ENCODE results near the gene RTN4R.

The RTN4R gene

GRCh38 chr22:20234760-20235388 is 33.2 kb downstream of the RTN4R start:
- Histone ChIP-seq H3K27ac (no peak overlapping the region), H3K36me3 (replicated peaks) (no peaks in the 10 kb centered on the region), H3K27me3 (replicated peaks) (peaks cover 14% of the 10 kb centered on the region), H3K4me3 (ENCODE audit: low read depth, low read length) (no peak overlapping the region)
- in situ Hi-C loops (cut with HindIII; ENCODE audit: low pct_ligation_motif_present, low sequenced_read_pairs) = no loop called here
- DNase-seq = no peak
- no peak for TF ChIP-seq CTCF (IDR thresholded peaks at IDR 0.05; ENCODE audit: low read depth, low read length, missing control alignments)

DNA sequence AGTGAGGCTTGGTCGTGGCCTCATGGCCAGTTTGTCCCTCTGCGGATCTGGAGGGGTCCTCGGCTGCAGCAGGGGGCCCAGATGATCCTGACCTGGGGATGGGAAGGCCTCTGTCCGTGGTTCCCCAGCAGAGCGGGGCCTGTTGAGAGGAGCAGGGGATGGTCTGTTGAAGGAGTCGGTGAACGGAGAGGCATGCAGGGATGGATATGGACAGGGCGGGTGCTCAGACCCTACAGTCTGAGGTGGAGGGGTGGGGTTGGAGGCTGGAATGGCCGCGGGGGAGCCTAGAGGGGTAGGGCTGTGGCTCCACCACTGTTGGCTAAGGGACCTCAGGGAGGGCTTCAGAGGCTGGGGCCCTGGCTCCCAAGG is 33.8 kb downstream of the RTN4R start:
- DNase-seq = no peak
- Histone ChIP-seq H3K4me3 (ENCODE audit: low read depth, low read length) (no peak overlapping the region), H3K36me3 (replicated peaks) (no peaks in the 10 kb centered on the region), H3K27ac (no peak overlapping the region), H3K27me3 (replicated peaks) (peaks cover 20% of the 10 kb centered on the region)
- in situ Hi-C loops (cut with HindIII; ENCODE audit: low pct_ligation_motif_present, low sequenced_read_pairs) = no loop called here
- TF ChIP-seq CTCF (IDR thresholded peaks at IDR 0.05; ENCODE audit: low read depth, low read length, missing control alignments) = no peak

DNA sequence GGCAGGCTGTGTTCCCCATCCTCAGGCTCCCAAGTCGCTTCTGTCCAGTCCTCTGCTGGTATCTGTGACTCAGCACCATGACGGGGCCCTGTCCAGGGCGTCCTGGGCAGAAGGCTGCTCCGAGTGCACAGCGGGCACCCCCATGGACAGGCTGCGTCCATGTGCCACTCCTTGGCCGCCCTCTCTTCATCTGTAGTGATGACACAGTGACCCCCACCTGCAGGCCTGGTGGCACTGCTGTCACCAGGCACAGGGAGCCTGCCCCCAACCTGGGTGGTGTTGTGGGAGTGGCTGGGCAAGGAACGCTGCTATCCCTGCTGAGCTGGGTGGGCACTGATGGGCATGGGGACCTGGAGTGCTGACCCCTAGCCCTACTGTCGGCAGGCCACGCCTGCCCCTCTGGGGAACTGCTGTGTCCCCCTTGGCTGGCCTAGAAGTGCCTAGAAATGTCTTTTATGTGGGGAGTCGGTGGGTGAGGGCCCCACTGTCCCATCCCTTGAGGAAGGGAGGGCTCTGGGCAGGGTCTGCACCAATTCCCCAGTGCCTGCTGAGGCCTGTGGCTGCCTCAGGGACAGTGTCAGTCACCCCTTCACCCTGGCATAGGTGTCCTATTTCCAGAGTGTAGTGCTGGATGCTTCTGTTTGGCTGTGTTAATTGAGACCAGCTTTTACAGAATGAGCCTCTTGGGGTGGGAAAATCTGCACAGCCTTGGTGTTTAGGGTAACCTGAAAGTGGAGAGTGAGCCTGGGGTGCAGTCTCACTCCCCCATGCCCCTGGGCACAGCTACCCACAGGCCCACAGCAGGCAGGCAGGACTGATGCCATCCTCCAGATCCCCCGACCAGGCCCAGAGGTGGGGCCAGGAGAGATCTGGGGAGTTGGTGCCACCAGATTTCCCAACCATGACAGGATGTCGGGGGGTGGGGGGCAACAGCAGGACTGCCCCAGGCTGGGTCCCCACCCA is 34.5 kb downstream of the RTN4R start:
- no peak for TF ChIP-seq CTCF (IDR thresholded peaks at IDR 0.05; ENCODE audit: low read depth, low read length, missing control alignments)
- peaks cover 26% of the 10 kb centered on the region for H3K27me3 ChIP-seq (replicated peaks)
- H3K36me3 ChIP-seq (replicated peaks) = no peaks in the 10 kb centered on the region
- no peak for DNase-seq
- in situ Hi-C loops (cut with HindIII; ENCODE audit: low pct_ligation_motif_present, low sequenced_read_pairs) = no loop called here
- no peak overlapping the region for H3K27ac ChIP-seq
- no peak overlapping the region for H3K4me3 ChIP-seq (ENCODE audit: low read depth, low read length)

DNA sequence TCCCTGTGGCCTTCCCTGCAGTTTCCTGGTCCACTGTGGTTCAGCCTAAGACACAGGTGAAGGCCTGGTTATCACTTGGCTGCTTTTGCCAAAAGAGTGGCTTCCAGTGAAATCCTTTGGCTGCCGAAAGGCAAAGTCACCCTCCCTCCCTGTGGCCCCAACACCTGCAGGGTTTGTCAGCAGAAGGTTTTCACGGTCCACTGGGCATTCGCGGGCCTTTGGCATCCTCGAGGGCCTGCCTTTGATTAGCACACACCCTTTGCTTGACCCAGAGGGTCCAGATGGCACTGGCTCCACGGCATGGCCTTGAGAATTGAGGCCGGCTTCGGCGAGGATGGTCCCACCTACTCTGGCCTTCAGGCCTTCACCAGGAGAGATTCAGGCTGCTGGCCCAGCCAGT is 35.3 kb downstream of the RTN4R start:
- no peak for TF ChIP-seq CTCF (IDR thresholded peaks at IDR 0.05; ENCODE audit: low read depth, low read length, missing control alignments)
- no peak overlapping the region for H3K4me3 ChIP-seq (ENCODE audit: low read depth, low read length)
- in situ Hi-C loops (cut with HindIII; ENCODE audit: low pct_ligation_motif_present, low sequenced_read_pairs) = no loop called here
- H3K27me3 ChIP-seq (replicated peaks) = peaks cover 29% of the 10 kb centered on the region
- H3K27ac ChIP-seq = no peak overlapping the region
- no peaks in the 10 kb centered on the region for H3K36me3 ChIP-seq (replicated peaks)
- DNase-seq = no peak

GRCh38 chr22:20232237-20232598 is 35.9 kb downstream of the RTN4R start:
- DNase-seq = no peak
- no peak overlapping the region for H3K27ac ChIP-seq
- H3K4me3 ChIP-seq (ENCODE audit: low read depth, low read length) = no peak overlapping the region
- no peaks in the 10 kb centered on the region for H3K36me3 ChIP-seq (replicated peaks)
- in situ Hi-C loops (cut with HindIII; ENCODE audit: low pct_ligation_motif_present, low sequenced_read_pairs) = no loop called here
- H3K27me3 ChIP-seq (replicated peaks) = peaks cover 29% of the 10 kb centered on the region
- no peak for TF ChIP-seq CTCF (IDR thresholded peaks at IDR 0.05; ENCODE audit: low read depth, low read length, missing control alignments)
